AG10803 (cell line): Measurements from ENCODE around the gene RAB11A.

ENCODE experiments used
- DNase-seq: peaks from one replicate; pipeline ENCODE4 v3.0.0; 2010; ENCODE audit warnings: low read depth
- H3K4me3 ChIP-seq: 2 replicates; pipeline ENCODE4 v1.5.1; 2011; ENCODE audit warnings: mild to moderate bottlenecking, low read length, control low read depth
- CTCF ChIP-seq: conservative IDR thresholded peaks from 2 replicates; pipeline ENCODE4 v1.5.1; 2011; ENCODE audit warnings: mild to moderate bottlenecking, low read length, control low read depth, inconsistent platforms

Gene RAB11A

GRCh38 chr15:65920825-65921309 is 51.6 kb downstream of the RAB11A start:
- no peak overlapping the region for H3K4me3 ChIP-seq
- no peak for TF ChIP-seq CTCF
- DNase-seq, result peak; percentile 44

GRCh38 chr15:65921780-65922179 is 52.5 kb downstream of the RAB11A start:
- no peak for DNase-seq
- TF ChIP-seq CTCF, result no peak
- no peak overlapping the region for H3K4me3 ChIP-seq

- no peak for TF ChIP-seq CTCF
- DNase-seq, result no peak
- H3K4me3 ChIP-seq, result no peak overlapping the region
These were observed 53.3 kb downstream of the RAB11A start for GRCh38 chr15:65922621-65923020.

- no peak for DNase-seq
- no peak overlapping the region for H3K4me3 ChIP-seq
- TF ChIP-seq CTCF, result no peak
These were observed 54.0 kb downstream of the RAB11A start for GRCh38 chr15:65923264-65923663.

- no peak for DNase-seq
- no peak for TF ChIP-seq CTCF
- no peak overlapping the region for H3K4me3 ChIP-seq
These were observed 54.7 kb downstream of the RAB11A start for GRCh38 chr15:65924004-65924403.

- no peak overlapping the region for H3K4me3 ChIP-seq
- DNase-seq, result no peak
- no peak for TF ChIP-seq CTCF
These were observed 56.0 kb downstream of the RAB11A start for GRCh38 chr15:65925338-65925737.

- TF ChIP-seq CTCF, result no peak
- no peak overlapping the region for H3K4me3 ChIP-seq
- DNase-seq, result no peak
These were observed 57.2 kb downstream of the RAB11A start for GRCh38 chr15:65926459-65926858.
